HL-60/S4 treated with retinoic acid at 250 ng/mL for 4 days and 3 days (cell line): Measurements from ENCODE around the gene NFATC3.

Experiments used
- in situ Hi-C: fragments of 300-500 bp; cut with MboI; formaldehyde crosslinking; loops from 2 replicates; pipeline ENCODE4 v1.7.0; 2022; ENCODE audit warnings: low sequenced_read_pairs

Gene NFATC3

GRCh38 chr16:68244903-68245853 lies 160.0 kb downstream of the NFATC3 start, which contains the start of gene PLA2G15:
TSS of gene PLA2G15 (plus strand) at chr16:68245373. CDS start at chr16:68245427, 54 bp downstream.
- in situ Hi-C loops, result no loop called here

- in situ Hi-C loops, result no loop called here
Measured at GRCh38 chr16:68246121-68246520, 161.0 kb downstream of the NFATC3 start.

GRCh38 chr16:68246666-68247065 lies 161.5 kb downstream of the NFATC3 start:
- in situ Hi-C loops, result no loop called here

GRCh38 chr16:68247400-68247799 lies 162.2 kb downstream of the NFATC3 start:
- in situ Hi-C loops, result no loop called here

GRCh38 chr16:68247932-68248331 lies 162.8 kb downstream of the NFATC3 start:
- in situ Hi-C loops, result no loop called here

- in situ Hi-C loops, result no loop called here
Measured at GRCh38 chr16:68249371-68249770, 164.2 kb downstream of the NFATC3 start.

- in situ Hi-C loops, result no loop called here
Measured at GRCh38 chr16:68250951-68251350, 165.8 kb downstream of the NFATC3 start.

- in situ Hi-C loops, result no loop called here
Measured at GRCh38 chr16:68251832-68252231, 166.7 kb downstream of the NFATC3 start.

GRCh38 chr16:68252383-68252782 lies 167.2 kb downstream of the NFATC3 start:
- in situ Hi-C loops, result no loop called here

GRCh38 chr16:68253721-68254120 lies 168.6 kb downstream of the NFATC3 start:
- in situ Hi-C loops, result no loop called here

GRCh38 chr16:68255712-68256111 lies 170.5 kb downstream of the NFATC3 start:
- in situ Hi-C loops, result no loop called here

GRCh38 chr16:68257251-68257905 lies 172.2 kb downstream of the NFATC3 start:
- in situ Hi-C loops, result no loop called here

- in situ Hi-C loops, result no loop called here
Measured at GRCh38 chr16:68257906-68258800, 173.0 kb downstream of the NFATC3 start.

- in situ Hi-C loops, result no loop called here
Measured at GRCh38 chr16:68259007-68259825, 174.0 kb downstream of the NFATC3 start.

GRCh38 chr16:68263559-68264127 lies 178.5 kb downstream of the NFATC3 start:
- in situ Hi-C loops, result no loop called here

- in situ Hi-C loops, result no loop called here
Measured at GRCh38 chr16:68264128-68265077, 179.2 kb downstream of the NFATC3 start, which contains the start of gene SLC7A6. TSS of gene SLC7A6 (plus strand) at chr16:68264526. CDS start at chr16:68274727, 10,201 bp downstream.

- in situ Hi-C loops, result no loop called here
Measured at GRCh38 chr16:68265078-68265920, 180.1 kb downstream of the NFATC3 start.
